ENCODE data around the gene CLEC3B.

The CLEC3B gene

GRCh38 chr3:45064512-45065372 is 38.6 kb downstream of the CLEC3B start:
- TF ChIP-seq CTCF (conservative IDR thresholded peaks at IDR 0.05; ENCODE audit: low read depth, low read length) = no peak
- no peak for DNase-seq (ENCODE audit: low read depth)

DNA sequence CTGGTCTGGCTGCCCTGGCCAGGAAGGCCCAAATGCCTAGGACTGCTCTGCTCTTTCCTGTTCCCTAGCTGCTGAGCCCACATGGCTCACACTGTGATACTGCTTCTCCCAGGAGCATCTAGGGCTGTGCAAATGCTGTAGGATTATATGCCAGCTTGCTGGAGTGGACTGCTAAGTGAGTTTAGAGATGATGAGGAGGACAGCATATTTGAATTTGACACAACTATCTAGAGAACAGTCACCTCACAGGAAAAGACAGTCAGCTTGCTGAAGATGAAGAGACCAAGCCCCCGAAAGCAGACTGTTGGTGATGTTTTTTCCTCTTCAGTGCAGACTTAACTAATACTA is 39.2 kb downstream of the CLEC3B start:
- TF ChIP-seq CTCF (conservative IDR thresholded peaks at IDR 0.05; ENCODE audit: low read depth, low read length) = no peak
- H3K4me3 ChIP-seq (ENCODE audit: low read length) = no peak overlapping the region
- no peak for DNase-seq (ENCODE audit: low read depth)

More at GRCh38 chr3:45064512-45065372, 38.6 kb downstream of the CLEC3B start:
- no peak overlapping the region for H3K4me3 ChIP-seq (ENCODE audit: low read length)

DNA sequence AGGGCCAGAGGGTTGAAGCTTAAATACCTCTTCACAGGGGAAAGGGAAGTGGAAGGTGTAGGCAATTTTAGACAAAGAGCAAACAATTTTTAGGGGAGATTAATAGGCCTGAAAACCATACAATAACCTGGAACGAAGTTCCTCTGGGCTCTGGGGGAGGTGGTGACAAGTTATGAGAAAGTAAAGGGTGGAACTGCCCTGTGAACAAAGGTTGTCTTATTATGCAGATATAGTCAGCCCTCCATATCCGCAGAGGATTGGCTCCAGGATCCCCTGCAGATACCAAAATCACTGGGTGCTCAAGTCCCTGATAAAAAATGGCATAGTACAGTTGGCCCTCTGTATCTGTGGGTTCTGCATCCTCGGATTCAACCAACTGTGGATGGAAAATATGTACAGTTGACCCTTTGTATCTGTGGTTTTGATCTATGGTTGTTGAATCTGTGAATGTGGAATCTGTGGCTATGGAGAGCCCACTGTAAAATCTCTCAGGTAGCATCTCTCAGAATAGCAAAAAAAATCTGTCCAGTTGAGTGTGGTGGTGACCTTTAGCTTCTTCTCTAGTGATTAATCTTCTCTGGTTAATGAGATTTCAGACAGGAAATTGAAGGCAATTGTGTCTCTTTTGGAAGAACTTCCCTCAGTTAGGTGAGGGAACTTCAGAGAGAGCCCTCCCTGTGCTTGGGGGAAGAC is 40.2 kb downstream of the CLEC3B start:
- TF ChIP-seq CTCF (conservative IDR thresholded peaks at IDR 0.05; ENCODE audit: low read depth, low read length) = no peak
- no peak for DNase-seq (ENCODE audit: low read depth)
- H3K4me3 ChIP-seq (ENCODE audit: low read length) = no peak overlapping the region

GRCh38 chr3:45067486-45067885 is 41.4 kb downstream of the CLEC3B start:
- DNase-seq (ENCODE audit: low read depth) = no peak
- TF ChIP-seq CTCF (conservative IDR thresholded peaks at IDR 0.05; ENCODE audit: low read depth, low read length) = no peak
- no peak overlapping the region for H3K4me3 ChIP-seq (ENCODE audit: low read length)

- TF ChIP-seq CTCF (conservative IDR thresholded peaks at IDR 0.05; ENCODE audit: low read depth, low read length) = no peak
- no peak overlapping the region for H3K4me3 ChIP-seq (ENCODE audit: low read length)
- no peak for DNase-seq (ENCODE audit: low read depth)
These were observed 41.8 kb downstream of the CLEC3B start for GRCh38 chr3:45067941-45068340.

DNA sequence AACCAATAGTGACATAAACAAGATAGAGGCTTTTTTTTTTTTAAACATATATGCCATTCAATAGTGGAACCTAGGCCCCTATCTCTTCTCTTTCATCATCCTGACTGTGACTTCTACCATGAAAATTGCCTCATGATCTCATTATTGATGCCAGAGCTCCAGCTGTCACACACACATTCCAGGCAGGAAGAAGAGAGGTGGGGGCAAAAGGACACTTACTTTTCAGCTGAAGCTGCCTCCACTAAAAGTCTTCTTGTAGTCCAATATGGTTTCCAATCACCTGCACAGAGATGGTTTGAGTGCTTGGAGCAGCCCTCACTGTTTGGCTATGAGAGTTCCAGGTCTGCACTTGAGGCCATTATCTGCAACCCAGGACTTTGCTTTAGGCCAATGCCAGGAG is 45.0 kb downstream of the CLEC3B start:
- H3K4me3 ChIP-seq (ENCODE audit: low read length) = no peak overlapping the region
- DNase-seq (ENCODE audit: low read depth) = no peak
- TF ChIP-seq CTCF (conservative IDR thresholded peaks at IDR 0.05; ENCODE audit: low read depth, low read length) = no peak

All from retinal pigment epithelial cell (primary cell).